Measurements from ENCODE around the gene ZBTB21.

DNA sequence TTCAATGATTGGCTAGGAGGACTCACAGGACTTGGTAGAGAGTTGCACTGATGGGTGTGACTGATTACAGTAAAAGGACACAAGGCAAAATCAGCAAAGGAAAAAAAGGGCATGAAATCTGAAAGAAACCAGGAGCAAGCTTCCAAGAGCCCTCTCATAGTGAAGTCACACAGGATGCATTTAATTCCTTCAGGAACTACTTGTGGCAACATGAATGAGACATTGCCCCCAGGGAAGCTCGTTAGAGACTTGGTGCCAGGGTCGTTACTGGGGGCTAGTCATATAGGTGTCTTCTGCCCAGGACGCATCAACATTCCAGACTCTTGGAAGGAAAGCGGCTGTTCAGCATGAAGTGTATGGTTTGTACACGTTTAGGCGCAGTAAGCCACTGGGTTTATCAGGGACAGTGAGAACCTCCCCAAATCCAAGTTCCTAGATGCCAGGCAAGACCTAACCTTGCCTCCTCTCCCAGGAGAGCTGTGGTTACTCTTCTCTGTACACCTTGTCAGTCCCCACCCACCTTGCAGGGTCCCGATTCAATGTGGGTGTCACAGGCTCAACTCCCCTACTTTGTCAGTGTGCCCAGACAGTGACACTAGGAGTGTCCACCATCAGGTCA lies 30.3 kb downstream of the ZBTB21 start:
- TF ChIP-seq, protein P1, sequence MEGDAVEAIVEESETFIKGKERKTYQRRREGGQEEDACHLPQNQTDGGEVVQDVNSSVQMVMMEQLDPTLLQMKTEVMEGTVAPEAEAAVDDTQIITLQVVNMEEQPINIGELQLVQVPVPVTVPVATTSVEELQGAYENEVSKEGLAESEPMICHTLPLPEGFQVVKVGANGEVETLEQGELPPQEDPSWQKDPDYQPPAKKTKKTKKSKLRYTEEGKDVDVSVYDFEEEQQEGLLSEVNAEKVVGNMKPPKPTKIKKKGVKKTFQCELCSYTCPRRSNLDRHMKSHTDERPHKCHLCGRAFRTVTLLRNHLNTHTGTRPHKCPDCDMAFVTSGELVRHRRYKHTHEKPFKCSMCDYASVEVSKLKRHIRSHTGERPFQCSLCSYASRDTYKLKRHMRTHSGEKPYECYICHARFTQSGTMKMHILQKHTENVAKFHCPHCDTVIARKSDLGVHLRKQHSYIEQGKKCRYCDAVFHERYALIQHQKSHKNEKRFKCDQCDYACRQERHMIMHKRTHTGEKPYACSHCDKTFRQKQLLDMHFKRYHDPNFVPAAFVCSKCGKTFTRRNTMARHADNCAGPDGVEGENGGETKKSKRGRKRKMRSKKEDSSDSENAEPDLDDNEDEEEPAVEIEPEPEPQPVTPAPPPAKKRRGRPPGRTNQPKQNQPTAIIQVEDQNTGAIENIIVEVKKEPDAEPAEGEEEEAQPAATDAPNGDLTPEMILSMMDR (IDR thresholded peaks at IDR 0.05 in 8 of 11, conservative IDR thresholded peaks at IDR 0.05 in 3 of 11) = no peak
- TF ChIP-seq POLR2A (IDR thresholded peaks at IDR 0.05) (no peak), POLR2AphosphoS5 (IDR thresholded peaks at IDR 0.05) (no peak)

Data from spleen (tissue), 7 donors.